ENCODE measurements around the gene ANO2.

DNA sequence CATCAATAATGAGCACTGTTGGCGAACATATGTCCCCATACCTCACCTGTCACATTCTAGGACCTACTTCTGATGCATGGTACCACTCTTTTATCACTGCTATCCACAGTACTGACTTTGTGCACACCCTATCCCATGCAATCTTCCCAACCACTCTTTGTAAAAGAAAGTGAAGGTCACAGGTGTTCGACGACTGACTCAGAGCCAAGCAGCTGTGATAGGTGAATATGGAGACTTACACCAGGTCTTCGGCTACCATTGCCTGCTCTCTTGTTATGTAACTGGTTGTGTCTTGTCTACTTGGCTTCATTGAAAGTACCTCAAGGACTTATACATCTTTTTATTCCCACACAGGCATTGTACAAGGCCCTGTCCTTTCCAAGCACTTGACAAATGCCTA is 169.0 kb downstream of the ANO2 start:
- TF ChIP-seq, protein P1, sequence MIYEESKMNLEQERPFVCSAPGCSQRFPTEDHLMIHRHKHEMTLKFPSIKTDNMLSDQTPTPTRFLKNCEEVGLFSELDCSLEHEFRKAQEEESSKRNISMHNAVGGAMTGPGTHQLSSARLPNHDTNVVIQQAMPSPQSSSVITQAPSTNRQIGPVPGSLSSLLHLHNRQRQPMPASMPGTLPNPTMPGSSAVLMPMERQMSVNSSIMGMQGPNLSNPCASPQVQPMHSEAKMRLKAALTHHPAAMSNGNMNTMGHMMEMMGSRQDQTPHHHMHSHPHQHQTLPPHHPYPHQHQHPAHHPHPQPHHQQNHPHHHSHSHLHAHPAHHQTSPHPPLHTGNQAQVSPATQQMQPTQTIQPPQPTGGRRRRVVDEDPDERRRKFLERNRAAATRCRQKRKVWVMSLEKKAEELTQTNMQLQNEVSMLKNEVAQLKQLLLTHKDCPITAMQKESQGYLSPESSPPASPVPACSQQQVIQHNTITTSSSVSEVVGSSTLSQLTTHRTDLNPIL (CRISPR knock-in tag; IDR thresholded peaks at IDR 0.05; ENCODE audit: low read depth) = no peak
- TF ChIP-seq, protein P2, sequence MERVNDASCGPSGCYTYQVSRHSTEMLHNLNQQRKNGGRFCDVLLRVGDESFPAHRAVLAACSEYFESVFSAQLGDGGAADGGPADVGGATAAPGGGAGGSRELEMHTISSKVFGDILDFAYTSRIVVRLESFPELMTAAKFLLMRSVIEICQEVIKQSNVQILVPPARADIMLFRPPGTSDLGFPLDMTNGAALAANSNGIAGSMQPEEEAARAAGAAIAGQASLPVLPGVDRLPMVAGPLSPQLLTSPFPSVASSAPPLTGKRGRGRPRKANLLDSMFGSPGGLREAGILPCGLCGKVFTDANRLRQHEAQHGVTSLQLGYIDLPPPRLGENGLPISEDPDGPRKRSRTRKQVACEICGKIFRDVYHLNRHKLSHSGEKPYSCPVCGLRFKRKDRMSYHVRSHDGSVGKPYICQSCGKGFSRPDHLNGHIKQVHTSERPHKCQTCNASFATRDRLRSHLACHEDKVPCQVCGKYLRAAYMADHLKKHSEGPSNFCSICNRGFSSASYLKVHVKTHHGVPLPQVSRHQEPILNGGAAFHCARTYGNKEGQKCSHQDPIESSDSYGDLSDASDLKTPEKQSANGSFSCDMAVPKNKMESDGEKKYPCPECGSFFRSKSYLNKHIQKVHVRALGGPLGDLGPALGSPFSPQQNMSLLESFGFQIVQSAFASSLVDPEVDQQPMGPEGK (CRISPR knock-in tag; IDR thresholded peaks at IDR 0.05; ENCODE audit: borderline replicate concordance) = no peak
- TF ChIP-seq, protein P3, sequence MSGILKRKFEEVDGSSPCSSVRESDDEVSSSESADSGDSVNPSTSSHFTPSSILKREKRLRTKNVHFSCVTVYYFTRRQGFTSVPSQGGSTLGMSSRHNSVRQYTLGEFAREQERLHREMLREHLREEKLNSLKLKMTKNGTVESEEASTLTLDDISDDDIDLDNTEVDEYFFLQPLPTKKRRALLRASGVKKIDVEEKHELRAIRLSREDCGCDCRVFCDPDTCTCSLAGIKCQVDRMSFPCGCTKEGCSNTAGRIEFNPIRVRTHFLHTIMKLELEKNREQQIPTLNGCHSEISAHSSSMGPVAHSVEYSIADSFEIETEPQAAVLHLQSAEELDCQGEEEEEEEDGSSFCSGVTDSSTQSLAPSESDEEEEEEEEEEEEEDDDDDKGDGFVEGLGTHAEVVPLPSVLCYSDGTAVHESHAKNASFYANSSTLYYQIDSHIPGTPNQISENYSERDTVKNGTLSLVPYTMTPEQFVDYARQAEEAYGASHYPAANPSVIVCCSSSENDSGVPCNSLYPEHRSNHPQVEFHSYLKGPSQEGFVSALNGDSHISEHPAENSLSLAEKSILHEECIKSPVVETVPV (CRISPR knock-in tag; IDR thresholded peaks at IDR 0.05) = no peak
- TF ChIP-seq RARB (CRISPR knock-in tag; IDR thresholded peaks at IDR 0.05) (no peak), ISL1 (CRISPR knock-in tag; IDR thresholded peaks at IDR 0.05) (no peak)

All from SK-N-SH treated with all-trans-retinoic acid at 6 μM for 48 hours (cell line).